Right atrium auricular region (tissue), 2 donors: ENCODE data around the gene RTKN. TPM values are rescaled to one million over a fixed set of nuclear protein-coding genes. Genes with fewer than 3 reads are reported as not detected.
"Not testable (repeated sequence)": the region's sequence is repeated elsewhere in the genome, so short reads cannot be mapped to it uniquely, and the experiment has no call there.

Source experiments
- DNase-seq: peaks from one replicate; pipeline ENCODE4 v3.0.0-alpha.2; 2019; ENCODE audit warnings: low spot score
- H3K27ac ChIP-seq, 2 donors: fragments of 200-600 bp; sonication (generic); 1 replicate in 1 of 2; 2 replicates in 1 of 2; pipeline ENCODE4 v1.5.1; 2016 to 2019
- H3K27me3 ChIP-seq, 2 donors: fragments of 200-600 bp; sonication (generic); one replicate each; pipeline versions ENCODE4 v1.5.1 to v1.6.0; 2017 to 2019
- H3K36me3 ChIP-seq: fragments of 200-600 bp; sonication (generic); one replicate; pipeline ENCODE4 v1.5.1; 2016
- H3K4me1 ChIP-seq, 2 donors: fragments of 200-600 bp; sonication (generic); one replicate each; pipeline versions ENCODE4 v1.5.1 to v1.6.0; 2017 to 2019
- H3K4me3 ChIP-seq, 2 donors: fragments of 200-600 bp; sonication (generic); 1 replicate in 1 of 2; 2 replicates in 1 of 2; pipeline ENCODE4 v1.5.1; 2017 to 2019; ENCODE audit warnings: mild to moderate bottlenecking in 1 of 2, moderate library complexity in 1 of 2
- H3K9me3 ChIP-seq, 2 donors: fragments of 200-600 bp; sonication (generic); one replicate each; pipeline ENCODE4 v1.5.1; 2019
- total RNA-seq, 2 donors: library from RNA; depleted of rRNA; stranded (reverse); fragments of >200 nt; gene quantifications; one replicate each; pipeline ENCODE4 v1.1.0, GENCODE V29; 2016
- TF ChIP-seq, protein P1 (sequence below), 2 donors: fragments of 200-600 bp; sonication (generic); IDR thresholded peaks; one replicate each; pipeline ENCODE4 v1.5.1; 2019; ENCODE audit warnings: antibody characterized with exemption in 2 of 2

The RTKN gene, protein sequence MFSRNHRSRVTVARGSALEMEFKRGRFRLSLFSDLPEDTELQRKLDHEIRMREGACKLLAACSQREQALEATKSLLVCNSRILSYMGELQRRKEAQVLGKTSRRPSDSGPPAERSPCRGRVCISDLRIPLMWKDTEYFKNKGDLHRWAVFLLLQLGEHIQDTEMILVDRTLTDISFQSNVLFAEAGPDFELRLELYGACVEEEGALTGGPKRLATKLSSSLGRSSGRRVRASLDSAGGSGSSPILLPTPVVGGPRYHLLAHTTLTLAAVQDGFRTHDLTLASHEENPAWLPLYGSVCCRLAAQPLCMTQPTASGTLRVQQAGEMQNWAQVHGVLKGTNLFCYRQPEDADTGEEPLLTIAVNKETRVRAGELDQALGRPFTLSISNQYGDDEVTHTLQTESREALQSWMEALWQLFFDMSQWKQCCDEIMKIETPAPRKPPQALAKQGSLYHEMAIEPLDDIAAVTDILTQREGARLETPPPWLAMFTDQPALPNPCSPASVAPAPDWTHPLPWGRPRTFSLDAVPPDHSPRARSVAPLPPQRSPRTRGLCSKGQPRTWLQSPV
- total RNA-seq, result 10 to 100 TPM; 10.4 to 15.3 TPM

DNA sequence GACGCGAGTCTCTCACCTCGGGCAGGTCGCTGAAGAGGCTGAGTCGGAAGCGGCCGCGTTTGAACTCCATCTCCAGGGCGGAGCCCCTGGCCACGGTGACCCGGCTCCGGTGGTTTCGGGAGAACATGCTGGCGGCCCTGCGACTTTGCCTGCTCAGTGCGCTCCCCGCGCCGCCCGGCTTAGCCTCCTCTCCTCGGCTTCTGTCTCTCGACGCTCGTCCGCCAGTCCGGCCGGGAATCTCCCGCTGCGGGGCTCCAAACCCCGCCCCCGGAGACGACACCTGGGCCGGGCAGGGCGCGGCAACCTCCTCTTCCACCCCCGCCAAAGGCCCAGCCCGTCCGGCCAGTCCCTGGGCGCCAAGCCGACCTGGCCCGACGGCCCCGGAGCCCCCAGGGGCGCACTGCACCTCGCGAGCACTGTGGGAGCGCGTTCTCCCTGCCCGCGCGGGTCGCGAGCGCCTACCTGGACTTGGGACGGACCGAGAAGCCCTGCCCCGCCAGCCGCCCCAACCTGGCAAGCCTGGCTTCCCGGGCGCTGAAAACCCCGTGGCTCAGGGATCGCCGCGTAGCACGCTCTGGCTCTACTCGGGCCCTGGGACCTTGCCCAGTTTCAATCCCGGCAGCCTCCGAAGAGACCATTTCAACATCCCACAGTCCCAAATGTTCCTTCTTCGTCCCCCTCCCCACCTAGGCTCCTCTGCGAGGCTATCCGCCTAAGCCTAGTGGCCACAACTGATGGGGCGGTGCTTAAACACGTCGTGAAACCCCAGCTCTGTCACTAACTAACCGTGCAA is at the start of gene RTKN:
Gene RTKN, minus strand, starts transcription at position 248 of the 793 bp plus-strand sequence. Its CDS starts 121 bp downstream, at position 127.
- Histone ChIP-seq H3K4me3 (peak within 1 kb of the TSS; percentile 41 to 61), H3K27me3 (no peaks in the 10 kb centered on the region), H3K9me3 (no peaks in the 10 kb centered on the region), H3K36me3 (no peaks in the 10 kb centered on the region), H3K4me1 (peaks cover 0 to 48% of the 10 kb centered on the region in 2 donors), H3K27ac (peak within 1 kb of the TSS; percentile 86 to 89)
- no peak for DNase-seq
- TF ChIP-seq, protein P1, sequence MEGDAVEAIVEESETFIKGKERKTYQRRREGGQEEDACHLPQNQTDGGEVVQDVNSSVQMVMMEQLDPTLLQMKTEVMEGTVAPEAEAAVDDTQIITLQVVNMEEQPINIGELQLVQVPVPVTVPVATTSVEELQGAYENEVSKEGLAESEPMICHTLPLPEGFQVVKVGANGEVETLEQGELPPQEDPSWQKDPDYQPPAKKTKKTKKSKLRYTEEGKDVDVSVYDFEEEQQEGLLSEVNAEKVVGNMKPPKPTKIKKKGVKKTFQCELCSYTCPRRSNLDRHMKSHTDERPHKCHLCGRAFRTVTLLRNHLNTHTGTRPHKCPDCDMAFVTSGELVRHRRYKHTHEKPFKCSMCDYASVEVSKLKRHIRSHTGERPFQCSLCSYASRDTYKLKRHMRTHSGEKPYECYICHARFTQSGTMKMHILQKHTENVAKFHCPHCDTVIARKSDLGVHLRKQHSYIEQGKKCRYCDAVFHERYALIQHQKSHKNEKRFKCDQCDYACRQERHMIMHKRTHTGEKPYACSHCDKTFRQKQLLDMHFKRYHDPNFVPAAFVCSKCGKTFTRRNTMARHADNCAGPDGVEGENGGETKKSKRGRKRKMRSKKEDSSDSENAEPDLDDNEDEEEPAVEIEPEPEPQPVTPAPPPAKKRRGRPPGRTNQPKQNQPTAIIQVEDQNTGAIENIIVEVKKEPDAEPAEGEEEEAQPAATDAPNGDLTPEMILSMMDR (IDR thresholded peaks at IDR 0.05), result no peak

DNA sequence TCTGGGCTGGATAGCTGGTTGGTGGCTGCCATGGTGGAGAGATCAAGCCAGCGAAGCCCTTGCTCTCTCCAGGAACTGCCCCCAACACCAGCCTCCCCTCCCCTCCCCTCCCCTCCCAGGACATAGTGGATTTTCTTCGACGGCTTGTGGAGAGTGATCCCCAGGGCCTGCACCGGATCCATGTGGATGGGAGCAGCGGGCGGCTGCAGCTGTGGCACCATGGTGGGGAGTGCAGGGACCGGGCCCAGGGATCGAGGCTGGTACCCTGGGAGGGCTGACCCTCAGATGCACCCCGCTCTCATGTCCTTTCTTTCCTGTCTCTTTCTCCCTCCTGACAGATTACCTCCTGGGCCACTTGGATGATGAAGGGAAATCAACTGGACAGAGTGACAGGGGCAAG is 48.2 kb upstream of the RTKN start:
- no peaks in the 10 kb centered on the region for H3K4me1 ChIP-seq
- no peak overlapping the region for H3K27ac ChIP-seq
- H3K27me3 ChIP-seq, result no peaks in the 10 kb centered on the region
- H3K9me3 ChIP-seq, result no peaks in the 10 kb centered on the region
- peaks cover 43% of the 10 kb centered on the region for H3K36me3 ChIP-seq
- no peak overlapping the region for H3K4me3 ChIP-seq
- TF ChIP-seq, protein P1 (IDR thresholded peaks at IDR 0.05), result no peak
- no peak for DNase-seq

DNA sequence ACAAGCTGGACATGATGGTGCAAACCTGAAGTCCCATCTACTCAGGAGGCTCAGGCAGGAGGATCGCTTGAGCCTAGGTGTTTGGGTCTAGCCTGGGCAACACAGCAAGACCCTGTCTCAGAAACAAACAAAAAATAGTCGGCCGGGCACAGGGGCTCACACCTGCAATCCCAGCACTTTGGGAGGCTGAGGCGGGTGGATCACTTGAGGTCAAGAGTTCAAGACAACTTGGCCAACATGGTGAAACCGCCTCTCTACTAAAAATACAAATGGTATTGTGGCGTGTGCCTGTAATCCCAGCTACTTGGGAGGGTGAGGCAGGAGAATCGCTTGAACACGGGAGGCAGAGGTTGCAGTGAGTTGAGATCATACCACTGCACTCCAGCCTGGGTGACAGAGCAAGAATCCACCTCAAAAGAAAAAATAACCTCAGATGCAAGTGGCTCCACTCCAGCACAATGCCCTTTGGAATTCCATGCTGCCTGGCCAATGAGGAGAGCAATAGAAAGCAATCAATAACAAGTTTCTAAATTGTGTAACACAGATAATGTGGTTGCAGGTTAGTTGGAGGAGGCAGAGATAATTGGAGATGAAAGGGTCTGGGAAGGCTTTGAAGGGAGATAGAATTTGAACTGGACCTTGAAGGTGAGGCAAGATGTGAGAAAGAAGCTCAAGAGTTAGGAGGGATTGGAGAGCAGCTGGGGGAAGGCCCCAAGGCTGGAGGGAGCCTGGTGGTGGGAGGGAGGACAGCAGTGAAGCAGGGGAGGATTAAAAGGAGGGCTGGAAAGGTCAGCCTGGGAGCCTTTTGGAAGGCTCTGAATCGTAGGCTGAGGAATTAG is 47.1 kb upstream of the RTKN start:
- Histone ChIP-seq H3K9me3 (no peaks in the 10 kb centered on the region), H3K36me3 (peaks cover 43% of the 10 kb centered on the region)

DNA sequence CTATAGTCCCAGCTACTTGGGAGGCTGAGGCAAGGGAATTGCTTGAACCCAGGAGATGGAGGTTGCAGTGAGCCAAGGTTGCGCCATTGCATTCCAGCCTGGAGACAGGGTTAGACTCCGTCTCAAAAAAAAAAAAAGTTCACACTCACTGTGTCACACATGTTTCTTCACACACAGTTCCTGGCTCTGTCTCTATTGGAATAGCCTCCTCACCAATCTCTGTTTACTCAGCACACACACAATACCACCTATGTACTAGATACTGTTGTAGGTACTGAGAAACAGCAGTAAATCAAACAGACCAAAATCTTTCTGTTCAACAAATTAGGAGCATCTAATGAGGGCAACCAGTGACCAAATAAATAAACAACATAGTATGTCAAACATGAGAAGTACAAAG is 44.4 kb upstream of the RTKN start:
- TF ChIP-seq, protein P1 (IDR thresholded peaks at IDR 0.05), result no peak
- H3K27me3 ChIP-seq, result no peaks in the 10 kb centered on the region
- DNase-seq, result no peak
- peaks cover 17% of the 10 kb centered on the region for H3K36me3 ChIP-seq
- H3K4me3 ChIP-seq, result no peak overlapping the region
- no peak overlapping the region for H3K27ac ChIP-seq
- no peaks in the 10 kb centered on the region for H3K9me3 ChIP-seq
- peaks cover 0 to 24% of the 10 kb centered on the region in 2 donors for H3K4me1 ChIP-seq

More for the DNA sequence above, 47.1 kb upstream of the RTKN start:
- TF ChIP-seq, protein P1 (IDR thresholded peaks at IDR 0.05), result no peak
- no peak for DNase-seq
- Histone ChIP-seq H3K27ac (no peak overlapping the region), H3K4me1 (peaks cover 0 to 6% of the 10 kb centered on the region in 2 donors), H3K27me3 (no peaks in the 10 kb centered on the region), H3K4me3 (no peak overlapping the region)

DNA sequence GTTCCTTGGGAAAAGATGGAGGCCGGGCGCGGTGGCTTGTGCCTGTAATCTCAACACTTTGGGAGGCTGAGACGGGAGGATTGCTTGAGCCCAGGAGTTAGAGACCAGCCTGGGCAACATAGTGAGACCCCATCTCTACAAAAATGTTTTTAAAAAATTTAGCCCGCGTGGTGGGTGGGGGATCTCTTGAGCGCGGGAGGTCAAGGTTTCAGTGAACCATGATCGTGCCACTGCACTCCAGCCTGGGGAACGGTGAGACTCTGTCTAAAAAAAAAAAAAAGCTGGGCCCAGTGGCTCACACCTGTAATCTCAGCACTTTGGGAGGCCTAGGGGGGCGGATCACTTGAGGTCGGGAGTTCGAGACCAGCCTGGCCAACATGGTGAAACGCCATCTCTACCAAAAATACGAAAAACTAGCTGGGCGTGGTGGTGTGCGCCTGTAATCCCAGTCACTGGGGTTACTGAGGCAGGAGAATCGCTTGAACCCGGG is 42.0 kb upstream of the RTKN start:
- Histone ChIP-seq H3K4me3 (peak overlapping the region; percentile 78 to 83), H3K27ac (peak overlapping the region; percentile 88 to 91), H3K4me1 (peaks cover 0 to 31% of the 10 kb centered on the region in 2 donors)
- not testable (repeated sequence) for DNase-seq, H3K9me3 ChIP-seq, H3K27me3 ChIP-seq, H3K36me3 ChIP-seq
